Liver (tissue), 9 donors: ENCODE results near the gene OR5AS1. TPM values are rescaled to one million over a fixed set of nuclear protein-coding genes. Genes with fewer than 3 reads are reported as not detected.
"Not testable (repeated sequence)": the region's sequence is repeated elsewhere in the genome, so short reads cannot be mapped to it uniquely, and the experiment has no call there.

ENCODE experiments used
- DNase-seq: peaks from one replicate; pipeline ENCODE4 v3.0.0-alpha.2; 2017; ENCODE audit warnings: low spot score
- H3K27ac ChIP-seq, 2 donors: one replicate each; pipeline ENCODE4 v1.7.0; 2013; ENCODE audit warnings: inconsistent platforms in 2 of 2, low read length in 2 of 2, control low read depth in 1 of 2, low read depth in 1 of 2, mild to moderate bottlenecking in 1 of 2
- H3K27me3 ChIP-seq, 4 donors: one replicate each; pipeline versions ENCODE4 v1.6.1 to v1.7.0; 2013; ENCODE audit warnings: low read length in 3 of 4, inconsistent platforms in 1 of 4, mild to moderate bottlenecking in 1 of 4, moderate library complexity in 1 of 4; ENCODE audit not compliant: control insufficient read depth in 4 of 4, insufficient read depth in 4 of 4
- H3K36me3 ChIP-seq, 4 donors: one replicate each; pipeline versions ENCODE4 v1.6.1 to v1.7.0; 2013; ENCODE audit warnings: low read length in 3 of 4, mild to moderate bottlenecking in 3 of 4, low read depth in 1 of 4, moderate library complexity in 1 of 4; ENCODE audit not compliant: control insufficient read depth in 4 of 4, insufficient read depth in 3 of 4
- H3K4me1 ChIP-seq, 4 donors: one replicate each; pipeline versions ENCODE4 v1.6.1 to v1.7.0; 2013; ENCODE audit warnings: low read length in 3 of 4, mild to moderate bottlenecking in 3 of 4, moderate library complexity in 1 of 4; ENCODE audit not compliant: control insufficient read depth in 4 of 4, insufficient read depth in 4 of 4
- H3K4me3 ChIP-seq, 3 donors: one replicate each; pipeline versions ENCODE4 v1.6.1 to v1.7.0; 2013; ENCODE audit warnings: low read length in 3 of 3, control low read depth in 1 of 3, low read depth in 1 of 3, mild to moderate bottlenecking in 1 of 3
- H3K9ac ChIP-seq, 2 donors: one replicate each; pipeline ENCODE4 v1.7.0; 2013; ENCODE audit warnings: low read length in 2 of 2, mild to moderate bottlenecking in 2 of 2, moderate library complexity in 2 of 2, control low read depth in 1 of 2, low read depth in 1 of 2
- H3K9me3 ChIP-seq, 4 donors: one replicate each; pipeline versions ENCODE4 v1.6.1 to v1.7.0; 2013; ENCODE audit warnings: low read length in 3 of 4; ENCODE audit not compliant: control insufficient read depth in 4 of 4
- EGR1 ChIP-seq, 2 donors: IDR thresholded peaks; 2 replicates each; pipeline ENCODE4 v1.6.1; 2016 to 2018; ENCODE audit warnings: antibody characterized with exemption in 2 of 2, low read depth in 2 of 2
- NR2F2 ChIP-seq: IDR thresholded peaks from 2 replicates; pipeline ENCODE4 v1.6.1; 2016; ENCODE audit warnings: antibody characterized with exemption
- RAD21 ChIP-seq, 2 donors: IDR thresholded peaks; 2 replicates each; pipeline ENCODE4 v1.6.1; 2016; ENCODE audit warnings: antibody characterized with exemption in 2 of 2, mild to moderate bottlenecking in 2 of 2
- SP1 ChIP-seq: IDR thresholded peaks from 2 replicates; pipeline ENCODE4 v1.6.1; 2018; ENCODE audit warnings: antibody characterized with exemption, mild to moderate bottlenecking
- WGBS: extraction: QIAGEN DNeasy Blood & Tissue Kit; methylation state at CpG from one replicate; pipeline ENCODE4 v1.1.7; 2013; 5-methylcytosine and 5-hydroxymethylcytosine counted together
- polyA plus RNA-seq, 2 donors: library from polyadenylated mRNA; stranded (reverse) in 1 of 2; unstranded in 1 of 2; fragments of 200-250 nt in 1 of 2; fragments of >200 nt in 1 of 2; fragmentation: Nextera tagmentation in 1 of 2; extraction: Ambion mirVana in 1 of 2; gene quantifications; one replicate each; pipeline versions ENCODE4 v1.2.1 to v1.2.3, GENCODE V29; 2013 to 2015
- total RNA-seq, 2 donors: library from RNA; depleted of rRNA; stranded (reverse); fragments of >200 nt; gene quantifications; one replicate each; pipeline ENCODE4 v1.2.3, GENCODE V29; 2014
- TF ChIP-seq, protein P1 (sequence below): fragments of 150-350 bp; IDR thresholded peaks from 2 replicates; pipeline ENCODE4 v1.5.1; 2017; ENCODE audit warnings: improper control_type of control experiment, low read depth, low read length; ENCODE audit not compliant: missing input control
- TF ChIP-seq, protein P2 (sequence below): IDR thresholded peaks from 2 replicates; pipeline ENCODE4 v1.6.1; 2016; ENCODE audit warnings: antibody characterized with exemption
- TF ChIP-seq, protein P3 (sequence below): IDR thresholded peaks from 2 replicates; pipeline ENCODE4 v1.6.1; 2016; ENCODE audit warnings: antibody characterized with exemption
- donor health status: healthy.
- donor health status: healthy.
- donor health status: healthy.
- donor health status: healthy.
- donor health status: healthy.

OR5AS1 gene
- total and polyA plus RNA-seq, 4 donors, result not detected

DNA sequence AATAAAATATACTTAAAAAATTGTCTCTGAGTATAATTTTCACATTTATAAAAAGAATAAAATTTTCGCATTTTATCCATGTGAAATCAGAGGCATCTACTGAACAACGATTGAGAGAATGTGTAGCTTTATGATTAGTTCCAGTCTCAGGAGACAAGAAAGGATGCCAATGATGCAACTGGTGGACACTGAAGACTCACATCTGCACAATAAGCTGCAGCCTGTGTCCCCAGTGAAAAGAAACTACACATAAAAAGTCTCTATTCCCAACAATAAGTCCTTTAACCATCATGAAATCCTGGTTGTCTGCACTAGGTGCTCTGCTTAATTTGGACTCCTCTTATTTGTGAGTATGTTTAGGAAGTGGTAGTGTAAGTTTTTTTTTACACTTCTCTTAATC, 22.0 kb downstream of the OR5AS1 start (continued):
- no peak for TF ChIP-seq EGR1 (IDR thresholded peaks at IDR 0.05; ENCODE audit: low read depth in 2 of 2)
- TF ChIP-seq NR2F2, result no peak
- TF ChIP-seq SP1, result no peak

DNA sequence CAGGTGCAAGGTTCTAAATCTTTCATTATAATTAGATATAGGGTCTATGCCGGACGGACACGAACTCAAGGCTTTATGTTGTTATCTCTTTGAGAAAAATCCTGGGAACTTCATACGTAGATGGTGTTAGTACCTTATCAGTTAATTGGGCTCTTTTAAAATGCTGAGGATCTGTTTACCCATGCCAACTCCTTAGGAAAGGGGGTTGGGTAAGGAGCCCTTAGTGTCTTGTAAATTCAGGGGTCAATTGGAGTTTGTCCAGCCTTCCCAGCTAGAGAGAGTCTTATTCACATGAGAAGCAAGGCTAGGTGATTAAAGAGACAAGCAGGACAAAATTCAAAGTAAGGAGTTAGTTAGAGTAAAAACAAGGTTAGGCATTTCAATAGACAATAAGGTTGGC, 28.9 kb downstream of the OR5AS1 start:
- 22% methylated on average over 4 of the region's 4 CpGs for WGBS
- not testable (repeated sequence) for H3K4me3 ChIP-seq, H3K27ac ChIP-seq

DNA sequence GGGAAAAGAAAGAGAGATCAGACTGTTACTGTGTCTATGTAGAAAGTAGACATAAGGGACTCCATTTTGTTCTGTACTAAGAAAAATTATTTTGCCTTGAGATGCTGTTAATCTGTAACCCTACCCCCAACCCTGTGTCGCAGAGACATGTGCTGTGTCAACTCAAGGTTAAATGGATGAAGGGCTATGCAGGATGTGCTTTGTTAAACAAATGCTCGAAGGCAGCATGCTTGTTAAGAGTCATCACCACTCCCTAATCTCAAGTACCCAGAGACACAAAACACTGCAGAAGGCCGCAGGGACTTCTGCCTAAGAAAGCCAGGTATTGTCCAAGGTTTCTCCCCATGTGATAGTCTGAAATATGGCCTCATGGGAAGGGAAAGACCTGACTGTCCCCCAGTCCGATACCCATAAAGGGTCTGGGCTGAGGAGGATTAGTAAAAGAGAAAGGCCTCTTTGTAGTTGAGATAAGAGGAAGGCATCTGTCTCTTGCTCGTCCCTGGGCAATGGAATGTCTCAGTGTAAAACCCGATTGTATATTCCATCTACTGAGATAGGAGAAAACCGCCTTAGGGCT, 30.3 kb downstream of the OR5AS1 start:
- H3K4me3 ChIP-seq, H3K27me3 ChIP-seq, H3K4me1 ChIP-seq, H3K9me3 ChIP-seq, DNase-seq, H3K27ac ChIP-seq, H3K36me3 ChIP-seq, H3K9ac ChIP-seq: not testable (repeated sequence)
- 19% methylated on average over 7 of the region's 7 CpGs for WGBS

More for the DNA sequence above, 28.9 kb downstream of the OR5AS1 start:
- H3K27me3 ChIP-seq, H3K9ac ChIP-seq, H3K9me3 ChIP-seq, H3K36me3 ChIP-seq, DNase-seq, H3K4me1 ChIP-seq: not testable (repeated sequence)

GRCh38 chr11:56058260-56058780, 30.9 kb downstream of the OR5AS1 start:
- WGBS, result 69% methylated on average over 7 of the region's 7 CpGs
- H3K27ac ChIP-seq, H3K4me1 ChIP-seq, H3K9ac ChIP-seq, H3K4me3 ChIP-seq, DNase-seq, H3K9me3 ChIP-seq, H3K27me3 ChIP-seq, H3K36me3 ChIP-seq: not testable (repeated sequence)

DNA sequence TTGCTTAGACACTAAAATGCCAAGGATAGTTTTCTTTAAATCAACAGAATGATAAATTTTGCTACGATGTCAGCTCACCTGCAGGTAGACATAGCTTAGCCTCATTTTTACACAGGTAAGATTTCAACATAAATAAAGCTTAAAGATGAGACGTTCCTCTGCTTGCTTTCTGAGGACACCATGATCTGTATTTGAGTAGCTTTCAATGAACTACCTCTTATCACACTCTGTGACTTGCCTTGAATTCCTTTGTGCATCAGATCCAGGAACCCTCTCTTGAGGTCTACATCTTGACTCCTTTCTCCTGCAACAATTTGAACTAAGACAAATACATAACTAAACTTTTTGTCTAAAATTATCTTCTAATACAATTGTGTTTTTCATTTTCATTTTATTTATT, 39.5 kb downstream of the OR5AS1 start:
- Histone ChIP-seq H3K9ac (no peak overlapping the region), H3K4me3 (no peak overlapping the region), H3K4me1 (no peaks in the 10 kb centered on the region), H3K36me3 (no peaks in the 10 kb centered on the region), H3K27me3 (no peaks in the 10 kb centered on the region), H3K27ac (no peak overlapping the region), H3K9me3 (no peaks in the 10 kb centered on the region)
- TF ChIP-seq, protein P1, sequence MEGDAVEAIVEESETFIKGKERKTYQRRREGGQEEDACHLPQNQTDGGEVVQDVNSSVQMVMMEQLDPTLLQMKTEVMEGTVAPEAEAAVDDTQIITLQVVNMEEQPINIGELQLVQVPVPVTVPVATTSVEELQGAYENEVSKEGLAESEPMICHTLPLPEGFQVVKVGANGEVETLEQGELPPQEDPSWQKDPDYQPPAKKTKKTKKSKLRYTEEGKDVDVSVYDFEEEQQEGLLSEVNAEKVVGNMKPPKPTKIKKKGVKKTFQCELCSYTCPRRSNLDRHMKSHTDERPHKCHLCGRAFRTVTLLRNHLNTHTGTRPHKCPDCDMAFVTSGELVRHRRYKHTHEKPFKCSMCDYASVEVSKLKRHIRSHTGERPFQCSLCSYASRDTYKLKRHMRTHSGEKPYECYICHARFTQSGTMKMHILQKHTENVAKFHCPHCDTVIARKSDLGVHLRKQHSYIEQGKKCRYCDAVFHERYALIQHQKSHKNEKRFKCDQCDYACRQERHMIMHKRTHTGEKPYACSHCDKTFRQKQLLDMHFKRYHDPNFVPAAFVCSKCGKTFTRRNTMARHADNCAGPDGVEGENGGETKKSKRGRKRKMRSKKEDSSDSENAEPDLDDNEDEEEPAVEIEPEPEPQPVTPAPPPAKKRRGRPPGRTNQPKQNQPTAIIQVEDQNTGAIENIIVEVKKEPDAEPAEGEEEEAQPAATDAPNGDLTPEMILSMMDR, result no peak
- TF ChIP-seq, protein P2, sequence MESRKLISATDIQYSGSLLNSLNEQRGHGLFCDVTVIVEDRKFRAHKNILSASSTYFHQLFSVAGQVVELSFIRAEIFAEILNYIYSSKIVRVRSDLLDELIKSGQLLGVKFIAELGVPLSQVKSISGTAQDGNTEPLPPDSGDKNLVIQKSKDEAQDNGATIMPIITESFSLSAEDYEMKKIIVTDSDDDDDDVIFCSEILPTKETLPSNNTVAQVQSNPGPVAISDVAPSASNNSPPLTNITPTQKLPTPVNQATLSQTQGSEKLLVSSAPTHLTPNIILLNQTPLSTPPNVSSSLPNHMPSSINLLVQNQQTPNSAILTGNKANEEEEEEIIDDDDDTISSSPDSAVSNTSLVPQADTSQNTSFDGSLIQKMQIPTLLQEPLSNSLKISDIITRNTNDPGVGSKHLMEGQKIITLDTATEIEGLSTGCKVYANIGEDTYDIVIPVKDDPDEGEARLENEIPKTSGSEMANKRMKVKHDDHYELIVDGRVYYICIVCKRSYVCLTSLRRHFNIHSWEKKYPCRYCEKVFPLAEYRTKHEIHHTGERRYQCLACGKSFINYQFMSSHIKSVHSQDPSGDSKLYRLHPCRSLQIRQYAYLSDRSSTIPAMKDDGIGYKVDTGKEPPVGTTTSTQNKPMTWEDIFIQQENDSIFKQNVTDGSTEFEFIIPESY, result no peak
- TF ChIP-seq RAD21 (IDR thresholded peaks at IDR 0.05), result no peak
- TF ChIP-seq, protein P3, sequence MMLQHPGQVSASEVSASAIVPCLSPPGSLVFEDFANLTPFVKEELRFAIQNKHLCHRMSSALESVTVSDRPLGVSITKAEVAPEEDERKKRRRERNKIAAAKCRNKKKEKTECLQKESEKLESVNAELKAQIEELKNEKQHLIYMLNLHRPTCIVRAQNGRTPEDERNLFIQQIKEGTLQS, result no peak
- no peak for DNase-seq
- WGBS, result 49% methylated on average over 2 of the region's 2 CpGs

Other genes with a start within 250 kb of the OR5AS1 start
- gene OR5D14, start 232.1 kb upstream of the OR5AS1 start, total RNA-seq, result not detected
- not detected for gene OR5D14, start 232.1 kb upstream of the OR5AS1 start, polyA plus RNA-seq
- gene OR5L1, start 216.3 kb upstream of the OR5AS1 start, total RNA-seq, result not detected
- gene OR5L1, start 216.3 kb upstream of the OR5AS1 start, polyA plus RNA-seq, result not detected
- gene OR5D18, start 208.0 kb upstream of the OR5AS1 start, total RNA-seq, result not detected
- not detected for gene OR5D18, start 208.0 kb upstream of the OR5AS1 start, polyA plus RNA-seq
- not detected for gene OR5L2, start 200.4 kb upstream of the OR5AS1 start, total RNA-seq
- gene OR5L2, start 200.4 kb upstream of the OR5AS1 start, polyA plus RNA-seq, result not detected
- gene OR5D16, start 188.9 kb upstream of the OR5AS1 start, total RNA-seq, result not detected
- not detected for gene OR5D16, start 188.9 kb upstream of the OR5AS1 start, polyA plus RNA-seq
- not detected for gene TRIM51, start 144.4 kb upstream of the OR5AS1 start, total RNA-seq
- not detected for gene TRIM51, start 144.4 kb upstream of the OR5AS1 start, polyA plus RNA-seq
- not detected for gene OR5W2, start 113.1 kb upstream of the OR5AS1 start, total RNA-seq
- not detected for gene OR5W2, start 113.1 kb upstream of the OR5AS1 start, polyA plus RNA-seq
- gene OR5I1, start 91.3 kb upstream of the OR5AS1 start, total RNA-seq, result not detected
- gene OR5I1, start 91.3 kb upstream of the OR5AS1 start, polyA plus RNA-seq, result not detected
- not detected for gene OR10AG1, start 57.7 kb upstream of the OR5AS1 start, total RNA-seq
- not detected for gene OR10AG1, start 57.7 kb upstream of the OR5AS1 start, polyA plus RNA-seq
- gene OR5F1, start 33.0 kb upstream of the OR5AS1 start, total RNA-seq, result not detected
- not detected for gene OR5F1, start 33.0 kb upstream of the OR5AS1 start, polyA plus RNA-seq
- gene OR8I2, start 65.7 kb downstream of the OR5AS1 start, total RNA-seq, result not detected
- not detected for gene OR8I2, start 65.7 kb downstream of the OR5AS1 start, polyA plus RNA-seq
- not detected for gene OR8H2, start 76.0 kb downstream of the OR5AS1 start, total RNA-seq
- gene OR8H2, start 76.0 kb downstream of the OR5AS1 start, polyA plus RNA-seq, result not detected
- gene OR8H3, start 94.7 kb downstream of the OR5AS1 start, total RNA-seq, result not detected
- not detected for gene OR8H3, start 94.7 kb downstream of the OR5AS1 start, polyA plus RNA-seq
- gene OR8J3, start 112.5 kb downstream of the OR5AS1 start, total RNA-seq, result not detected
- gene OR8J3, start 112.5 kb downstream of the OR5AS1 start, polyA plus RNA-seq, result not detected
- not detected for gene OR8K5, start 132.7 kb downstream of the OR5AS1 start, total RNA-seq
- not detected for gene OR8K5, start 132.7 kb downstream of the OR5AS1 start, polyA plus RNA-seq
- not detected for gene OR5J2, start 149.0 kb downstream of the OR5AS1 start, total RNA-seq
- not detected for gene OR5J2, start 149.0 kb downstream of the OR5AS1 start, polyA plus RNA-seq
- gene OR5T2, start 206.6 kb downstream of the OR5AS1 start, total RNA-seq, result not detected
- not detected for gene OR5T2, start 206.6 kb downstream of the OR5AS1 start, polyA plus RNA-seq
- gene OR5T3, start 224.6 kb downstream of the OR5AS1 start, total RNA-seq, result not detected
- gene OR5T3, start 224.6 kb downstream of the OR5AS1 start, polyA plus RNA-seq, result not detected
- not detected for gene OR5T1, start 246.5 kb downstream of the OR5AS1 start, total RNA-seq
- not detected for gene OR5T1, start 246.5 kb downstream of the OR5AS1 start, polyA plus RNA-seq